Panc1 (cell line): ENCODE measurements around the gene UBE2K. TPM values are rescaled to one million over a fixed set of nuclear protein-coding genes. Genes with fewer than 3 reads are reported as not detected.
A peak's percentile ranks its signal among the peaks of the same experiment; 100 is the strongest.

Source experiments
- ATAC-seq: fragments of 200-7000 bp; cut with Tn5 transposase; 2 replicates; pipeline ENCODE4 v1.9.1; 2020; ENCODE audit warnings: mild to moderate bottlenecking, moderate library complexity
- BruUV-seq: library from RNA; stranded (reverse); fragments of 400-500 nt; replicated peaks from 2 replicates; lab custom pipeline; 2021; lab: Mats Ljungman, UMichigan
- CTCF ChIA-PET: fragments of 300-600 bp; sonication (Branson Sonifier 250); formaldehyde crosslinking; loops from one replicate; lab custom pipeline; 2022; ENCODE audit warnings: antibody characterized with exemption; lab: Charles Lee
- POLR2A ChIA-PET: fragments of 300-600 bp; sonication (Branson Sonifier 250); formaldehyde crosslinking; loops from one replicate; lab custom pipeline; 2022; ENCODE audit warnings: antibody characterized with exemption; lab: Charles Lee
- DNase-seq: peaks from one replicate; pipeline ENCODE4 v3.0.0-alpha.2; 2010; ENCODE audit warnings: low read depth, low spot score
- H3K27ac ChIP-seq: 2 replicates; pipeline ENCODE4 v1.5.1; 2011; ENCODE audit warnings: mild to moderate bottlenecking, low read length, inconsistent platforms
- H3K27me3 ChIP-seq: fragments of 200-500 bp; sonication (Bioruptor generic); 2 replicates; pipeline ENCODE4 v1.6.0; 2014; ENCODE audit warnings: low read length, inconsistent platforms; ENCODE audit not compliant: control insufficient read depth, insufficient read depth
- H3K36me3 ChIP-seq: fragments of 200-500 bp; sonication (Bioruptor generic); 2 replicates; pipeline ENCODE4 v1.5.1; 2014; ENCODE audit warnings: inconsistent platforms, mild to moderate bottlenecking, low read length, moderate library complexity; ENCODE audit not compliant: control insufficient read depth, insufficient read depth
- H3K4me1 ChIP-seq: 2 replicates; pipeline ENCODE4 v1.5.1; 2011; ENCODE audit warnings: inconsistent platforms, mild to moderate bottlenecking, low read length, moderate library complexity; ENCODE audit not compliant: control insufficient read depth, insufficient read depth
- H3K4me3 ChIP-seq, 2 experiments: 2 replicates each; pipeline ENCODE4 v1.5.1; 2011 to 2012; ENCODE audit warnings: low read depth in 2 of 2, low read length in 2 of 2, mild to moderate bottlenecking in 2 of 2, inconsistent platforms in 1 of 2, moderate library complexity in 1 of 2
- H3K9me3 ChIP-seq: fragments of 200-500 bp; sonication (Bioruptor generic); 2 replicates; pipeline ENCODE4 v1.5.1; 2014; ENCODE audit warnings: low read depth, mild to moderate bottlenecking, inconsistent platforms, low read length, moderate library complexity; ENCODE audit not compliant: control insufficient read depth, insufficient read depth
- CTCF ChIP-seq: fragments of 450-650 bp; IDR thresholded peaks from 2 replicates; pipeline ENCODE4 v1.5.1; 2017; ENCODE audit warnings: mild to moderate bottlenecking
- POLR2AphosphoS5 ChIP-seq: IDR thresholded peaks from 2 replicates; pipeline ENCODE4 v1.6.1; 2012; ENCODE audit warnings: mild to moderate bottlenecking, low read depth, low read length, moderate library complexity
- REST ChIP-seq, 2 experiments: IDR thresholded peaks; 2 replicates each; pipeline ENCODE4 v1.6.1; 2011 to 2012; ENCODE audit warnings: low read depth in 2 of 2, control low read depth in 1 of 2, low read length in 1 of 2, mild to moderate bottlenecking in 1 of 2, moderate library complexity in 1 of 2; ENCODE audit not compliant: insufficient read depth in 1 of 2
- SIN3A ChIP-seq: IDR thresholded peaks from 2 replicates; pipeline ENCODE4 v1.6.1; 2012; ENCODE audit warnings: low read depth, mild to moderate bottlenecking, low read length, moderate library complexity, borderline replicate concordance; ENCODE audit not compliant: insufficient read depth
- TCF7L2 ChIP-seq: IDR thresholded peaks from 2 replicates; pipeline ENCODE4 v1.6.1; 2011; ENCODE audit warnings: mild to moderate bottlenecking, low read depth, low read length, inconsistent platforms
- in situ Hi-C: cut with HindIII; loops from 2 replicates; pipeline ENCODE4 v1.10.0; 2016; ENCODE audit warnings: low sequenced_read_pairs, low pct_unique_long_range_greater_than_20kb
- intact Hi-C: fragments of 100-400 bp; cut with micrococcal nuclease; formaldehyde crosslinking; loops from one replicate; pipeline ENCODE4 v1.10.0; 2022; ENCODE audit not compliant: unreplicated experiment
- total RNA-seq: library from RNA; stranded (reverse); gene quantifications from one replicate; pipeline ENCODE4 v1.2.1, GENCODE V29; 2021; ENCODE audit not compliant: unreplicated experiment

UBE2K gene
- total RNA-seq, 1 experiment from 2014 or later, result 84.1 TPM

DNA sequence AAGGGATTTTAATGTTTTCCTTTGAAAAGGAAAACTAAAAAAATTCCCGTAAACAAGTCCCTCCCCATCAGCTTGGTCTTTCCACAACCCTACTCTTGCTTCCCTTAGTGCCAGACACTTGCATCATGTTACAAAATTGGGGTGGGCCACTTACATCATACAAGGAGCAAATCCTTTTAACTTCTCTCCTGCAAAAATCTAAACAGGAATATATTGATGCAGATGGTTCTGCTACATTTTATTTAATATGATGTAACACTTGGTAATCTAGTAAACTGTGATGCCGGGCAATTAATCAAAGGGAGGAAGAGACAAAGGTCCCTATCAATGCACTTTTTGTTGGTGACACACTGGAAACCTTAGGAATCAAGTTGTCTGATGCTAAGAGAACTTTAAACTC is 125.3 kb downstream of the UBE2K start:
- Histone ChIP-seq H3K4me1 (peaks cover 16% of the 10 kb centered on the region), H3K27me3 (no peaks in the 10 kb centered on the region), H3K36me3 (peaks cover 6% of the 10 kb centered on the region), H3K4me3 (no peak overlapping the region), H3K9me3 (no peaks in the 10 kb centered on the region), H3K27ac (peak overlapping the region; percentile 72; the same call in 1 of the 2 replicates)
- ChIA-PET CTCF (no interaction called here), POLR2A (no interaction called here)
- intact Hi-C loops (no loop called here), in situ Hi-C loops (no loop called here)
- no TSS peak for BruUV-seq
- no peak for TF ChIP-seq REST (IDR thresholded peaks at IDR 0.05; ENCODE audit: insufficient read depth in 1 of 2, low read depth in 2 of 2, low read length in 1 of 2)
- no peak for TF ChIP-seq SIN3A
- TF ChIP-seq POLR2AphosphoS5, result no peak
- TF ChIP-seq TCF7L2, result no peak
- TF ChIP-seq CTCF, result no peak
- DNase-seq (no peak), ATAC-seq (no peak)

GRCh38 chr4:39825090-39825489 is 127.2 kb downstream of the UBE2K start:
- BruUV-seq, result no TSS peak
- ChIA-PET POLR2A (no interaction called here), CTCF (no interaction called here)
- Histone ChIP-seq H3K27me3 (no peaks in the 10 kb centered on the region), H3K9me3 (no peaks in the 10 kb centered on the region), H3K36me3 (peaks cover 6% of the 10 kb centered on the region), H3K4me1 (peaks cover 16% of the 10 kb centered on the region), H3K4me3 (no peak overlapping the region), H3K27ac (peak overlapping the region; percentile 12; the same call in 1 of the 2 replicates)
- ATAC-seq, result no peak
- TF ChIP-seq TCF7L2 (no peak), SIN3A (no peak), CTCF (no peak), POLR2AphosphoS5 (no peak), REST (IDR thresholded peaks at IDR 0.05; ENCODE audit: insufficient read depth in 1 of 2, low read depth in 2 of 2, low read length in 1 of 2) (no peak)
- DNase-seq, result no peak
- intact Hi-C loops, result no loop called here
- in situ Hi-C loops, result no loop called here
